ENCODE results near the gene PEAK1.
A peak's percentile ranks its signal among the peaks of the same experiment; 100 is the strongest.

The PEAK1 gene

GRCh38 chr15:77123854-77124253 is 296.1 kb downstream of the PEAK1 start:
- DNase-seq = no peak

DNA sequence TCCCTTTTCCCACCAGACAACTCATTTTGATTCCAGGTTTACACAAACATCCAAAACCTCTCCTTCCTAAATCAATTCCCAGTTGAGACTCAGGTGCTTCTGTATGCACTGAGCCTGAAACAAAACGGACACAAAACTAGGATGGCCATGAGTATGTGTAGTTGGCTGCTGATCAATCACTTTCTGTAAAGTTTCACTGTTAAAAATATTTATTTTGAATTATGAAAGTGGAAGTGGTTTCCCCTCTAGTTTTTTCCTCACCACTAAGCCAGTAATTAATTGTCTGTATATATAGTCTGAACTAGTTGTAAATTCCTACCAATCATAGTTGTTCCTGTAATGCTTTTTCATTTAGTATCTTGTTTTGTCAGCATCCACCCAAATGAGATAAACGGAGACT is 297.3 kb downstream of the PEAK1 start:
- no peak for DNase-seq

- no peak for DNase-seq
Observed at GRCh38 chr15:77121599-77121998, 298.3 kb downstream of the PEAK1 start.

DNA sequence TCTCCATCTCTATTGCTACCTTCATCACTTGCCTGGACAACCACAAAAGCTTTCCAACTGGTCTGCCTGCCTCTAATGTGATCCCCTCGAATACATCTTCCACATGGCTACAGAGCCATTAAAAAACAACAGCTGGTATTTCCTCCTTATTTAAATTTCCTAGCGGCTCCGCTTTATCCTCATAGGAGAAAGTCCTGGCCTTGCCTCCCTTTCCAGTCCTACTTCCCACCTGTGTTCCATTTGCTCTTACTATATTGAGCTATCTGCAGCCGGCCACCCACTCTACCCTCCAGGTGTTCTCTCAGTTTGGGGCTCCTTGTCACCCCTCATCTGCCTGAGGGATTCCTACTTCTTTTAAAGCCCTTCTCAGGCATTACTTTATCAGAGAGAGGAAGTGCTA is 299.3 kb downstream of the PEAK1 start:
- DNase-seq = no peak

GRCh38 chr15:77119446-77119845 is 300.5 kb downstream of the PEAK1 start:
- DNase-seq = no peak

DNA sequence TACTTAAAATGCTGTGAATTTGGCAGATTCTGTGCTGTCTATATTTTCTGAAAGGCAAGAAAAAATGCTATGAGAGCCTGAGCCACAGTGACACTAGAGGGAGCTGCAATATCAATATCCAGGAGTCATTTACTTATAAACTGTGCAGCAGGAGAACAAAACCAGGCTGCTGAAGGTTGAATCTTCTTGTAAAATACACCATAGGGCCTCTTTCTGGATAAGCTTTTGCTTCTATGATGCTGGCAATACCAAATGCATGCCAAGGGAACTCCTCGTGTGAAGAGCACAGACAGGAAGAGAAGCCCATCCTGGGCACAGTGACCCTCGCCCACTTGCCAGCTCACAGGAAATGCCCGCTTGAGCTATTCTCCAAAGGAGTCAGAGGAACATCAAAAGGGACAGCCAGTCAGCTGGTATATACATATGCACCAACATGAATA is 301.0 kb downstream of the PEAK1 start:
- peak; percentile 29 for DNase-seq

GRCh38 chr15:77115179-77115578 is 304.7 kb downstream of the PEAK1 start:
- no peak for DNase-seq

GRCh38 chr15:77112838-77113504 is 306.9 kb downstream of the PEAK1 start:
- DNase-seq = no peak

DNA sequence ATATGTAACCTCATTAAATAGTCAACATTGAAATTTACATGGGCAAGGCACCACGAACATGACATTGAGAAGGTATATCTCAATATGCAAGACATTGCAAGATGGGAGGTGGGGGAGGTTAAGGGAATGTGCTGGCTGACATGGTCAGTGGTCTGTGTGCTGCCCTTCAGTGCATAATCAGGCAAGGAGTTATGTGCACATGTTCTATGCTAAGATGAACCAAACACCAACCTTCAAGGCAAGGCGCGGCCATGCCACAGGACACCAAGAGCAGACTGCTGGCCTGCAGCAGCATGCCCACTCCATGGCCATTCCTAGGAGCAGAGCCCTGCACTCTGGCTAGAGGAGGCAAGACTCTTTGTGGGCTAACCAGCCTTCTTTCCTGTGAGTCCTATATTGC is 308.1 kb downstream of the PEAK1 start:
- no peak for DNase-seq

GRCh38 chr15:77107531-77108355 is 312.2 kb downstream of the PEAK1 start:
- peak; percentile 12 for DNase-seq

- DNase-seq = no peak
Observed at GRCh38 chr15:77107068-77107467, 312.8 kb downstream of the PEAK1 start.

DNA sequence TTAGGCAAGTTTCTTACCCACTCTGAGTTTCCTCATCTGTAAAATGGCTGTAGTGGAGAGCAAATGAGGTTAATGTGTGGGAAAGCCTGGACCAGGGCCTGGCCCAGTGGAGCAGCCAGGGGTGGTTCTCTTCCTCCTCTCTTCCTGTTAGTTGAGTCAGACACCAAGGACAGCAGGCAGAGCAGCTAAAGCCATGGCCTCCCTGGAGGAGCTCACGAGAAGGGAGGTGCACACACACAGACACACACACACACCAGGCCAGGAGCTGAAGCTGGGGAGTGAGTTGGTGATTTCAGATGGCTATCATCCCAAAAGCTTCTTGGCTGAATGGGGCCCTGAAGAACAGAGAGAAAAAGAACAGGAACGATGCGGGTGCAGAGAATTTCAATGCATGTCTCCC is 315.7 kb downstream of the PEAK1 start:
- DNase-seq = no peak

GRCh38 chr15:77099741-77100463 is 320.0 kb downstream of the PEAK1 start:
- no peak for DNase-seq

- no peak for DNase-seq
Observed at GRCh38 chr15:77098572-77098971, 321.3 kb downstream of the PEAK1 start.

DNA sequence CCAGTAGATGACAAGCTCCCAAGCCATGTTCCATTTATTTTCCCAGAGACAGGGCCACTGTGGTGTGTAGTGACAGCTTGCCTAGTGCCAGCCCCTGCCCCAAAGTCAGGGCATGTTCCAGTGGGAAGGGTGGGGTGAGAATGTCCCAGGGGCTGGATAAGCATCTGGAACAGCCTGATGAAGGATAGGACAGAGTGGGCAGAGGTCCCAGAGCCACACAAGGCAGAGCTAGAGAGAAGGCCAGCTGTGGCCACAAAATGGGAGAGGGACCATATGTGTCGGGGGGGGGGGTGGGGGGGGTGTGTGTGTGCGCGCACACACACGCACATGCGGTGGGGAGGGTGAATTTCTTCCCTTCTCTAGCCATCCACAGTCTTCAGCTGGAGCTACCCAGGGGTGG is 322.0 kb downstream of the PEAK1 start:
- DNase-seq = no peak

DNA sequence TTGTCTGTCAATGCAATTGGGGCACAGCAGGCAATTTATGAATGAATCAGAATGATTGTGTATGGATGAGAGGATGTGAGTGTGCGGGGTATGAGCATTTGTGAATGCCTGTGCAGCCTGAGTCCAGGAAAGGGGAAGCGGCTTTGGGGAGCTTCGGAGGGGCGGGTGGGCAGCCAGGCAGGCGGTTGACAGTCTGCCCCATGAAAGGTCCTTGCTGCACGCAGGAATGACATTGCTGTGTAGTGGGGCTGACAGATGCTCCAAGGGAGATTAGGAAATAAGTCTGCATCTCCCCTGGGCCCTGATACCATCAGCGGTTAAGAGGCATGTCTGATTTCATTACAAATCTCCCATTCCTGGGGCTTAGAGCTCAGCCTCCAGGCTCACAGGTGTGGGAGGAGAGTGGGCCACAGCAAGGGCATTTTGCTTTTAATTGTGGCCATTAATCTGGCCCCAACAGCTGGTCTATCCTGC is 322.6 kb downstream of the PEAK1 start:
- DNase-seq = no peak

- DNase-seq = no peak
Observed at GRCh38 chr15:77096541-77096940, 323.4 kb downstream of the PEAK1 start.

- DNase-seq = no peak
Observed at GRCh38 chr15:77096138-77096537, 323.8 kb downstream of the PEAK1 start.

DNA sequence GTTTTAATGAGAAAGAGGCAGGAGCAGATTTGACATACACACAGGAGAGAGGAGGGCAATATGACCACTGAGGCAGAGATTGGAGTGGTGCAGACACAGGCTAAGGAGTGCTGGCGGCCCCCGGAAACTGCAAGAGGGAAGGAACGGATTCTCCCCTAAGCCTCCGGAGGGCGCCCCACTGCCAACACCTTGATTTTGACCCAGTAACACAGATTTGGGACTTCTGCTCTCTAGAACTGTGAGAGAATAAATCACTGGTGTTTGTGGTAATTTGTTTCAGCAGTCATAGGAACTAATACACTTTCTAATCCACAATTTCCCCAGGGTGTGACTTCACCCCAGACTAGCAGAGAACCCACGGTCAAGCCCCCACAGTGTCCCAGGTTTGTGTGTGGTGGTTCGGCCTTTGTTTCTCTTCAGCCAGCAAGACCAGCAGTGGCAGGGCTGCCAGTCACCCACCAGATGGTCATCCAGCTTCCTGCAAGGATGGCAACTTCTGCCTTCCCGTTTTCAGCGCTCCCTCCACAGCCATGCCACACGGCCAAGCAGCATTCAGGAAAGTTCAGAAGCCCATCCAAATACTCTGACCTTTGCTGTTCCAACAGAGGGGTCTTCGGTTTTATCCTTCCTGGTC is 325.4 kb downstream of the PEAK1 start:
- no peak for DNase-seq

GRCh38 chr15:77093436-77093835 is 326.5 kb downstream of the PEAK1 start:
- no peak for DNase-seq

GRCh38 chr15:77091097-77091496 is 328.8 kb downstream of the PEAK1 start:
- DNase-seq = no peak

- DNase-seq = no peak
Observed at GRCh38 chr15:77087213-77087612, 332.7 kb downstream of the PEAK1 start.

DNA sequence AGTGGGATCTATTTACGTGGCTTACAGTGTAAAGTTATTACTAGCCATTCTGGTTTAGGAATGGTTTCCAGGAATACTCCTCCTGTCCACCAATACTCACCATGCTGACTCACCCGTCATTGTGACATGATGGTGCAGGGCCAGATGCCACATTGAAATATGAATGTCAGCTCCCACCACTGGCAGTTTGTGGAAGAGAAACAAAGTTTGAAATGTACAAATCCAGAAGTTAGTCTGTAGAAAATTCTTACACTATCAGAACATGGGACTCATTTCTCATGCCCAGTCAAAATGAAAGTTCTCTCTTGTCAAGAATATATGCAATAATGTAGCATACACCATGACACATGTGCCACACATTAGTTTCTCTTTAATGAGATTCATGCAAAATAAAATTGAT is 334.6 kb downstream of the PEAK1 start:
- DNase-seq = no peak

Data from NCI-H510A treated with DMSO at 0.1 percent for 48 hours (cell line).